ENCODE measurements around the gene CST9.

GRCh38 chr20:23566199-23566932 lies 39.4 kb downstream of the CST9 start:
- no peak for TF ChIP-seq CTCF (IDR thresholded peaks at IDR 0.05)
- TF ChIP-seq POLR2A (IDR thresholded peaks at IDR 0.05; ENCODE audit: low read depth), result no peak

All from esophagus muscularis mucosa (tissue), 3 donors.